Lung (tissue), 12 donors: ENCODE data around the gene YWHAG. TPM values are rescaled to one million over a fixed set of nuclear protein-coding genes. Genes with fewer than 3 reads are reported as not detected.
A peak's percentile ranks its signal among the peaks of the same experiment; 100 is the strongest.

Source experiments
- ATAC-seq: fragments of 200-7000 bp; cut with Tn5 transposase; one replicate; pipeline ENCODE4 v1.9.1; 2020; ENCODE audit warnings: moderate number of reproducible peaks; ENCODE audit not compliant: insufficient read depth, low FRiP score
- DNase-seq, 3 donors: peaks; one replicate each; pipeline ENCODE4 v3.0.0-alpha.2; 2013 to 2017
- H3K27ac ChIP-seq, 2 donors: one replicate each; pipeline ENCODE4 v1.5.1; 2013; ENCODE audit warnings: mild to moderate bottlenecking in 2 of 2, moderate library complexity in 2 of 2, control low read depth in 1 of 2, inconsistent platforms in 1 of 2, low read depth in 1 of 2, low read length in 1 of 2
- H3K27me3 ChIP-seq, 3 donors: one replicate each; pipeline ENCODE4 v1.5.1; 2013; ENCODE audit warnings: low read length in 2 of 3; ENCODE audit not compliant: control insufficient read depth in 3 of 3, insufficient read depth in 3 of 3
- H3K36me3 ChIP-seq, 4 donors: one replicate each; pipeline ENCODE4 v1.5.1; 2013; ENCODE audit warnings: low read length in 4 of 4, mild to moderate bottlenecking in 1 of 4, moderate library complexity in 1 of 4; ENCODE audit not compliant: control insufficient read depth in 4 of 4, insufficient read depth in 4 of 4
- H3K4me1 ChIP-seq, 5 donors: one replicate each; pipeline ENCODE4 v1.5.1; 2013; ENCODE audit warnings: low read length in 5 of 5, mild to moderate bottlenecking in 2 of 5, moderate library complexity in 1 of 5; ENCODE audit not compliant: control insufficient read depth in 5 of 5, insufficient read depth in 5 of 5
- H3K4me3 ChIP-seq: one replicate; pipeline ENCODE4 v1.5.1; 2013; ENCODE audit warnings: mild to moderate bottlenecking, control low read depth, moderate library complexity
- H3K9ac ChIP-seq, 2 donors: one replicate each; pipeline ENCODE4 v1.5.1; 2013; ENCODE audit warnings: low read length in 2 of 2, control low read depth in 1 of 2; ENCODE audit not compliant: insufficient read depth in 1 of 2
- H3K9me3 ChIP-seq, 4 donors: one replicate each; pipeline ENCODE4 v1.5.1; 2013; ENCODE audit warnings: low read length in 3 of 4, mild to moderate bottlenecking in 1 of 4, moderate library complexity in 1 of 4; ENCODE audit not compliant: control insufficient read depth in 4 of 4, insufficient read depth in 3 of 4
- CTCF ChIP-seq: IDR thresholded peaks from 2 replicates; pipeline ENCODE4 v1.5.1; 2012; ENCODE audit warnings: mild to moderate bottlenecking; ENCODE audit errors: control extremely low read depth, extremely low read depth
- whole genome bisulfite sequencing, 2 donors: extraction: QIAGEN DNeasy Blood & Tissue Kit; methylation state at CpG; one replicate each; pipeline ENCODE4 v1.1.7; 2013; 5-methylcytosine and 5-hydroxymethylcytosine counted together
- polyA plus RNA-seq, 2 donors: library from polyadenylated mRNA; stranded (reverse); fragments of 200-250 nt; gene quantifications; one replicate each; pipeline ENCODE4 v1.2.1, GENCODE V29; 2013
- total RNA-seq, 2 donors: library from RNA; depleted of rRNA in 1 of 2; stranded (reverse); fragments of >200 nt in 1 of 2; gene quantifications; one replicate each; pipeline ENCODE4 v1.2.1, GENCODE V29; 2014 to 2021
- donor health status: control.
- donor health status: control.
- donor health status: Bipolar disorder and iron deficiency.
- donor health status: healthy.
- donor health status: DM: yes; HTN: yes; CAD: no.

The YWHAG gene
- total and polyA plus RNA-seq, 4 donors = 34.3 to 123 (median 82.9) TPM

DNA sequence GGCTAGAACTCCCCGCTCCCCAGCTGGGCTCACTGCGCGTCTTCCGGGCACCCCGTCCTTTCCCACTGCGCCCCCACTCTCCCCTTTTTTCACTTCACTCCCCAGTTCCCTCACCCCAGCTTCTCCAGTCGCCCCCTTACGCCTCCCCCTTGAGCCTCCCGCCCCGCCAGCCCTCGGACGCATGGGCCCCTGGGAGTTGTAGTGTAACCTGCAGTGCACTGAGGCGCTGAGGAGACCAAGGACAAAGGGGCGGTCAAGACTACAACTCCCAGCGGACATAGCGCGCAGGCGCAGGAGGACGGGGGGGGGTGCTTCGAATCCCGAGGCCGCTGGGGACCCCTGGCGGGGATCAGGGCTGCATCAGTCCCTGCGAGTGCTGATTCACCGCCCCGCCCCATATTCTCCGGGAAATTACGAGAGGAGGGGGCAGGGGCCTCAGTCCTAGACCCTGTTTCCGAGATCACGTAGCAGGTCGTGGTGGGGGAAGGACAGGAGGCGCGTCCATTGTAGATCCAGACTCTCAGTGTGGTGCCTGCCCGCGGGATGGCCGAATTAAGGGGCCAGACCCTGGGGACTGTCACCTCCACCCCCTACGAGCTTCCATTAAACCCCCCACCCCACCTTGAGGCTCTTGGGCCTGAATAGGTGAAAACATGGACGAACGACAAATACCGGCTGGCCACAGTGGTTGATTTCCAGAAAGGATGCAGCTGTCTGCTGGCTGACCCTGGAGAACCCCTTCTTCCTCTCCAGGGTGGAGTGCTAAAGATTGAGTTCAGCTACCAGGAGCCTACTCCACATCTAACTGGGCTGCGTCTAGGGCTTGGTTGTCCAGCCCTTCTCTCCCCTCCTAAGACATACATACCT lies 553 bp upstream of the YWHAG start:
- H3K9me3 ChIP-seq = no peaks in the 10 kb centered on the region
- ATAC-seq = peak; percentile 93
- WGBS, 2 donors = 1 to 2% methylated on average over 41 of the region's 41 CpGs
- no peaks in the 10 kb centered on the region for H3K27me3 ChIP-seq
- TF ChIP-seq CTCF = peak; percentile 44
- H3K4me3 ChIP-seq = peak overlapping the region; percentile 31
- peaks cover 7 to 28% (median 10%) of the 10 kb centered on the region in 5 donors for H3K4me1 ChIP-seq
- peak overlapping the region; percentile 92 to 97 for H3K9ac ChIP-seq
- DNase-seq = peak; percentile 99
- peaks cover 0 to 8% (median 4%) of the 10 kb centered on the region in 4 donors for H3K36me3 ChIP-seq
- H3K27ac ChIP-seq = peak overlapping the region; percentile 99 to 100

DNA sequence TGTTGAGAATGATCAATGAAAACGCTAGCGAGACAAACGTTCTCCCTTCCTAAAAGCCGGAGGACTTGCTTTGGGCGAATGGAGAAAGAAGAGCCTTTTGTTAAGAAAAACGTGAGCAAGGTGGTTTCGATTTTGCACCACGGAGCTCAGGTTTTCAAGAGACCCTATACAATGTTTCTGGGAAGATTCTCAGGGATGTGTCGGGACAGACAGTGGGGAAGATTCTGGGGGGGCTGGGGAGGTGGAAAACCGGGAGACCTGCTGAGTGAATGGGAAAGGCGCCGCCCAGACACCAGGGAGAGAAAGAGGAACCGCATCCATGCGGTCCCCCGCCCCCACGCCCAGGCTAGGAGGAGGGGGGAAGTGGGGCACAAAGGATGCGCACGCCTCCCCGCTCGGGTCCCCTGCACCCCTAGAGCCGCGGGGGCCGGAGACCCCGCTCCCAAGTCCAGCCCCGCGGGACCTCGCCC lies 745 bp downstream of the YWHAG start:
- 0% methylated on average over 13 to 27 of the region's 27 CpGs for WGBS, 2 donors
- peaks cover 4 to 25% (median 9%) of the 10 kb centered on the region in 5 donors for H3K4me1 ChIP-seq

DNA sequence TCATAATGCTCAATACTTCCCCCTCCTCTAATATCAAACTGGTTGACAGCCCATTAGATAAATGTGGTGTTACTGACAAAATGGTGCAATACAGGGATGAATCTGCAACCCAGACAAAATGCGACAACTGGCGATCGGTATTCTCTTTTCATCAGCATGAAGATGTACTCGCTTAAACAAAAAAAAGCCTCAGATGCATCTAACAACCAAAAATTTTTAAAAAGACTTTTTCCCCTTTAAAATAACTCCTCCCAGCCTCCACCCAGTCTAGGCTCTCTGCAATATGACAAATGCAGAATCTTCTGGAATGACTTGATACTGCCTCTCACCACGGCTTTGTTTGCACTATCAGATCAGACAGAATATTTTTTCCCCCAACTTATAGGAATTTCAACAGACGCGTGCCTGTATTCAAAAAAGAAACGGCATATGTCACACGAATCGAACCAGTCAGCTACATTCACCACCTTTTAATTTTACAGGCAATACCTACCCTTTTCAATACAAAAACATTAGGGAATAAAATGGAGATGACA lies 1.2 kb downstream of the YWHAG start:
- peak overlapping the region; percentile 99 to 100 for H3K27ac ChIP-seq
- no peak for TF ChIP-seq CTCF
- H3K4me1 ChIP-seq = peaks cover 4 to 25% (median 9%) of the 10 kb centered on the region in 5 donors
- no peak for ATAC-seq
- WGBS, 2 donors = 2 to 4% methylated on average over 10 of the region's 10 CpGs
- peaks cover 0 to 8% (median 5%) of the 10 kb centered on the region in 4 donors for H3K36me3 ChIP-seq
- H3K27me3 ChIP-seq = no peaks in the 10 kb centered on the region
- peak in 2 of 3 donors; percentile 23 to 49 for DNase-seq
- no peaks in the 10 kb centered on the region for H3K9me3 ChIP-seq
- H3K9ac ChIP-seq = peak overlapping the region; percentile 87 to 97
- peak overlapping the region; percentile 95 for H3K4me3 ChIP-seq

More for the DNA sequence above, 745 bp downstream of the YWHAG start:
- ATAC-seq (peak; percentile 37), DNase-seq (peak; percentile 62 to 72 (median 70))
- Histone ChIP-seq H3K27ac (peak overlapping the region; percentile 99 to 100), H3K36me3 (peaks cover 0 to 8% (median 5%) of the 10 kb centered on the region in 4 donors), H3K27me3 (no peaks in the 10 kb centered on the region), H3K9ac (peak overlapping the region; percentile 87 to 97), H3K9me3 (no peaks in the 10 kb centered on the region), H3K4me3 (peak overlapping the region; percentile 95)
- TF ChIP-seq CTCF = no peak
